Stimulated activated naive CD4-positive, alpha-beta T cell (primary cell): ENCODE measurements around the gene MAGI1.
"Not testable (repeated sequence)": the region's sequence is repeated elsewhere in the genome, so short reads cannot be mapped to it uniquely, and the experiment has no call there.

Source experiments
- DNase-seq, 6 experiments: peaks; one replicate each; lab custom pipeline; 2025; lab: John Stamatoyannopoulos, UW

The MAGI1 gene

DNA sequence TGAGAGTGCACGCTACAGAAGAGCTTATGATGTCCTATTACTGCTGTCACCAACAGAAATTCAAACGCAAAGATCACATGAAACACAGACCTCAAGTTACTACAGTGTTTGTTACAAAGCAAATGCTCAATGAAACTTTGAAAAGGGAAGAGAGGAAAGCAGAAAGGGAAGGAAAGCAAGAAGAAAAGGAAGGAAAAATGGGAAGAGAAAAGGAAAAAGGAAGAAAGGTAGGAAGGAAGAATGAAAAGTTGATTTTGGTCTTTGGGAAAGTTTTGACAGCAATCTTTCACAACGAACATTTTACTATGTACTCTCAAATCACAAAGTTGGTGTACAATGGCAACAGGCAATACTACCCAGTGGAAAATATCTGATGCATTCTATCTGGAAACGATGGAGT, 514.8 kb downstream of the MAGI1 start:
- no peak for DNase-seq

DNA sequence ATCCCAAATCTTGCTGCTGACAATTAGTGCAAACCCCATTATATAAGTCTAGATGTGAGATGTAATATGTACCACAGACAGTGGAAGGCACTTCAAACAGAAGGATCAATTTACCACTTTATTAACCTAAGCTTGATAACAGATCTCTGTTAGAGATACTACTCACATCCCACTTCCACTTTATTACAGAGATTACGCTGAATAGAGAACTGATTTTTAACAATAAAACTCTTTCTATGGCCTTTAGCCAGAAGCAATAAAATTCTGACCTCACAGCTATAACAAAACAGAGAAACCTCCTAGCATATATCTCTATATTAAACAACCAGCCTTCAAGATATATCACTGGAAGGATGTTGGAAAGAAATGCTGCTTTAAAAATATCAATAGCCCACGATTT, 517.7 kb downstream of the MAGI1 start:
- DNase-seq = no peak

DNA sequence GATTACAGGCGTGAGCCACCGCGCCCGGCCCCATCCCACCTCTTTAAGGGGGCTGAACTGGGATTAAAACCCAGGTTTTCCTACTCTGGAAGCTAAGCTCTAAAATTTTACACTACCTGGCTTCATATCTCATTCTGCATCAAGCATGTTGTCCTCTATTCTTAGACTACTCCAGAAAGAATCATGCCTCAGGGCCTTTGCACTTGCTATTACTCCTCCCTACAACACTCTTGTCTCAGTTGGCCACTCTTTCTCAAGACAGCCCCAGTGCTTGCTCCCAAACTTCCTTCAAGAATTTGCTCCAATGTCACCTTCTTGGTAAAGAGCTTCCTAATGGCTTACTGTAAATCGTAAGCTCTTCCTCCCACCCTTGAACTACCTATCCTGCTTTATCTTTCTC, 521.7 kb downstream of the MAGI1 start:
- no peak for DNase-seq

DNA sequence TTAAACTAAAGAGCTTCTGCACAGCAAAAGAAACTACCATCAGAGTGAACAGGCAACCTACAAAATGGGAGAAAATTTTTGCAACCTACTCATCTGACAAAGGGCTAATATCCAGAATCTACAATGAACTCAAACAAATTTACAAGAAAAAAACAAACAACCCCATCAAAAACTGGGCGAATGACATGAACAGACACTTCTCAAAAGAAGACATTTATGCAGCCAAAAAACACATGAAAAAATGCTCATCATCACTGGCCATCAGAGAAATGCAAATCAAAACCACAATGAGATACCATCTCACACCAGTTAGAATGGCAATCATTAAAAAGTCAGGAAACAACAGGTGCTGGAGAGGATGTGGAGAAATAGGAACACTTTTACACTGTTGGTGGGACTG, 524.4 kb downstream of the MAGI1 start:
- DNase-seq = not testable (repeated sequence)

DNA sequence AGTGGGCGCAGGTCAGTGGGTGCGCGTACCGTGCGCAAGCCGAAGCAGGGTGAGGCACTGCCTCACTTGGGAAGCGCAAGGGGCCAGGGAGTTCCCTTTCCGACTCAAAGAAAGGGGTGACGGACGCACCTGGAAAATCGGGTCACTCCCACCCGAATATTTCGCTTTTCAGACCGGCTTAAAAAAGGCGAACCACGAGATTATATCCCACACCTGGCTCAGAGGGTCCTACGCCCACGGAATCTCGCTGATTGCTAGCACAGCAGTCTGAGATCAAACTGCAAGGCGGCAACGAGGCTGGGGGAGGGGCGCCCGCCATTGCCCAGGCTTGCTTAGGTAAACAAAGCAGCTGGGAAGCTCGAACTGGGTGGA, 529.3 kb downstream of the MAGI1 start:
- DNase-seq = not testable (repeated sequence)

DNA sequence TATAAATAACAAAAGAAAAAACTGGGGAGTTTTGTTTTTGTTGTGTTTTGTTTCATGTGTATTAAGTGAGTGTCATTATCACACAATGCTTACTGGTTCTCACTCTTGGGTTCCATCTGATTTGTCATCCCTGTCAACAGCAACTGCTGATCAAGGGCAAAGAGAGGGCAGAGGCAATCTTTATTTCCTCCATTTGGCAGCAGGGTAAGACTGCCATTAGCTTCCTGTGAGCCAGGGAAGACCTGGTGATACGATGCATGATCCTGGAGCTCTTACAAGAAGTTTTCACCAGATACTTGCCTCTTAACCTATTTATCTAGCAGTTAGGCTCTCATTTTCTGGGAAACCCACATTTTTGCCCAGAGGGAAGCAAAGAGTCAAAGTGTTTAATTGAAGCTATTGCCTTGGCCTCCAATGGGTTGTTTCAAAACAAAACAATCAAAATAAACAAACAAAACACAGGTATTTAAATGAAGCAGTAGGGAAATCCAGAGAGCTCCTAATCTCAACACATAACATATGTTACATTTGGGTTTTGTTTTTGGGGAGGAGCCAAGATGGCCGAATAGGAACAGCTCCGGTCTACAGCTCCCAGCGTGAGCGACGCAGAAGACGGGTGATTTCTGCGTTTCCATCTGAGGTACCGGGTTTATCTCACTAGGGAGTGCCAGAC, 529.8 kb downstream of the MAGI1 start:
- no peak for DNase-seq

DNA sequence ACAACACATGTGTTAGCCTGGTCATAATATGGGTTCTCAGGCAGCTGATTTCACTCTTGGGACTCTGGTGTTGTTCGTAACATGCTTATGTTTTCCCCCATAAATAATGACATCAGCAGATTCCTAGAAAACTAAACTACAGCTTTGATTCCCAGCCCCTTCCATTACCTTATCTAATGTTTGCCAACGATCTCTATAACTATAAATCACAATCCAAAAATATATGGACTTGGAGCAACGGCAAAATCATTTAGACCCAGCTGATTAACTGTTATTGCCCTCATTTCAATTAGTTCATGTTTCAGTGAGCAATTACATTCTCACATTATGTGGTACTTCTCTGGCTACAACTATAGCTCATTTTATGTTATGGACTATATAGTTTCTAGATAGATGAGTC, 531.3 kb downstream of the MAGI1 start:
- no peak for DNase-seq

DNA sequence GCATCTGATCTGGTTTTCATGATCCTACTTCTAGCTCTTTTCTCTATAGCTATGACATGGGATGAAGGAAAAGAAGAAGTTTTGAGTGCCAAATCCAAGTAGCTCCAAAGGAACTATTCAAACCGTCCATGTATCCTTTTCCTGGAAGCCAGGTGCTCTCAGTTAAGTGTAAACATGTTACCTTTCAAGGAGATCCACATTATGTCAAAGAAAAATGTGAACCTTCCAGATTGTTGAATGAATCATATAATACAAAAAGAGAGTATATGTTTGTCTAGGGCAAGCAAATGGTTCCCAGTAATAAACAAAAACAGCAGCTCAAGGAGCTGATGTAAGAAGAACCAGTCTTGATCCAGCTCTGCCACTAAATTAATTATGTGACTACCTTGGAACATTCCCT, 534.9 kb downstream of the MAGI1 start:
- no peak for DNase-seq

DNA sequence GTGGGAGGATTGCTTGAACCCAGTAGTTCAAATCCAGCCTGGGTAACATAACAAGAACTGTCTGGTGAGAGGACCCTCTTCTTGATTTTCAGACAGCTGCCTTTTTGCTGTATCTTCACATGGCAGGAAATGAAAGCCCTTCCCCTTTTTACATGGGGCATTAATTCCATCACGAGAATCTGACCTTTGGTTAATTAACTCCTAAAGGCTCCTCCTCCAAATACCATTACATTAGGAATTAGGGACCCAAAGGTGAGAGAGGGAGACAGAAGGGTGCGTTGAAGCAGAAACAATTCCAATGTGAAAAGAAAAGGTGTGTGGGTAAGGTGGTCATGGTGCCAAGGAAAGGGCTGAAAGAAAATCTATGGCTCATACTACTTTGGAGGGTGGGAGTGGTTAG, 536.2 kb downstream of the MAGI1 start:
- no peak for DNase-seq

DNA sequence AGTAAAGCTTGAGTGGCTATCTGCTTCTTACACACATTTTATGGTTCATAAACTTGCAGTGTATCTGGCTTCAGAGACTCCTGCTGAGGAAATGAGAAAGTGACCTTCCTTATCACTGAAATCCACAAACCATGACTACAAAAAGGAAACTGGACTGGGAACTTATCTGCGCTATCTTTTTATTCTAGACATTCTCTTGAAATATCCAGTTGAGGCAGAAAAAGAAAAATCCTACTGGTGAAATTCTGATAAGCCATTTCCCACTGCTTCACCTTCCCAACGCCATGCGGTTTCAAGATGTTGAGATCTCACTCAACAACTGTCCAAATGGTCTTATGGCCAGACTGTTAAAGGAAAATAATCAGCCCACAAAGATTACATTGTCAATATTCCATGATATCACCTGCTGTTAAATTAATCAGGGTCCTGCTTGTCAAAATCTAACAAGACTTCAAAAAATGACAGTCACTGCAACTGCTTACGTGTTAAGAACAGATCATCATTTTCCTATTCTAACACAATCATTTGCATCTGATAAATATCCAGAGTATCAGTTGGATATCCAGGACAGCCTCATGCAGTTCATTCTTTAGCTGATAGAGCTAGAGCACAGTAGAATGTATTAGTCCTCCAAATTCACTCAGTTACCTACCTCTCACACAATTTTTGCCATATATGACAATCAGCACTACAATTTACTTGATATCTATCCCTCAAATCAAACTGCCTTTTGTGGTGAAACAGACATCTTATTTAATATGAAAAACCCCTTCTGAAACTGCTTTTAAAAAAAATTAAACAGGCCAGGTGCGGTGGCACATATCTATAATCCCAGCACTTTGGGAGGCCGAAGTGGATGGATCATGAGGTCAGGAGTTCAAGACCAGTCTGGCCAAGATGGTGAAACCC, 538.1 kb downstream of the MAGI1 start:
- no peak for DNase-seq

DNA sequence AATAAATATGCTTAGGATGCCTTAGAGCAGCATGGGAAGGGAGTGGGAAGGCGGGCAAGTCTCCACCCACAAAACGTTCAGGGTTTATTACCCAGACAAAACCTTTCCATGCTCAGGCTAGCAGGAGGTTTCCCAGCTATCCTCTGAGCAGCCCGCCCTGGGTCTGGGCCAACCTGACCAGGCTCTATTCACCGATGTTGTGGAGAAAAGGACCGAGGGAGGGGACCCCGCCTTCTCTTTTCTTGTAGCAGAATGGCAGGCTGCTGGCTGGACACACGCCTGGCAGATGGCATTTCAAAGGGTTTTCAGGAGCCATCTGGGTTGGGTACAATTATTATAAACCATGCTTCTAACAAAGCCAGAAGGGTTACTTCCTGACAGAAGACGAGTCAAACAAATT, 540.9 kb downstream of the MAGI1 start:
- DNase-seq = no peak

DNA sequence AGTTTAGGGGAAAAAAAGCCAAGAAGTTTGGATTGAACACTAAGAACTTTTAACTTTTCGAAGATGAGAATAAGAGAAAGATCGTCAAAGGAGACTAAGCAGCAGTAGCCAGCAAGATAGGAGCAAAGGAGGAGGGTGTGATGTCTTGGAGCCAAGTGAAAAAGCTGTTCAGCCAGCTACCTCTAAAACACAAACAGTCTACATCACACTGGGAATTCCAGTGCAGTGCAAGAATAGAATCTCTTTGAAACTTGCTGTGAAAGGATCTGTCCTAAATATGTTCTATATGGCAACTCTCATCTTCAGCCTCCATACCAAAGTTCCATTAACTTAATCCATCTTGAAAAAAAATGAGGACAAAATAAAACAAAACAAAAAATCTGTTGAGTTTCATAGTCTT, 541.5 kb downstream of the MAGI1 start:
- no peak for DNase-seq

DNA sequence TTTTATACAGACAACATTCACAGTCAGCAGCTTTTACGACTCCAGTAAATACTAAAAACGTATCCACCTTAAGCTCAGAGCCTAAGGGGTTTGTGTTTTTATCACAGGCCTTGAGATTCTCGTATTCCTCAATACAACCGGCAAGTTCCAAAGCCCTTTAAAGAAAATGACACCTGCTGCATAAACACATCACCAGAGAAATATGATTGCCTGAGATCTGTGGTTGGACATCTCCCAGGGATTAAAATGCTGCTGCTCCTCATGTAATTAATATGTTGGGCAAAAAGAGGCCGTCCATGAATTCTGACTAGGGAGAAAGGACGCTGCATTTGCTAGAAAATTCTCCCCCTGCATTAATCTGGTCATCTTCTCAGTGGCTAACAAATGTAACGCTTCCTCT, 544.8 kb downstream of the MAGI1 start:
- no peak for DNase-seq

DNA sequence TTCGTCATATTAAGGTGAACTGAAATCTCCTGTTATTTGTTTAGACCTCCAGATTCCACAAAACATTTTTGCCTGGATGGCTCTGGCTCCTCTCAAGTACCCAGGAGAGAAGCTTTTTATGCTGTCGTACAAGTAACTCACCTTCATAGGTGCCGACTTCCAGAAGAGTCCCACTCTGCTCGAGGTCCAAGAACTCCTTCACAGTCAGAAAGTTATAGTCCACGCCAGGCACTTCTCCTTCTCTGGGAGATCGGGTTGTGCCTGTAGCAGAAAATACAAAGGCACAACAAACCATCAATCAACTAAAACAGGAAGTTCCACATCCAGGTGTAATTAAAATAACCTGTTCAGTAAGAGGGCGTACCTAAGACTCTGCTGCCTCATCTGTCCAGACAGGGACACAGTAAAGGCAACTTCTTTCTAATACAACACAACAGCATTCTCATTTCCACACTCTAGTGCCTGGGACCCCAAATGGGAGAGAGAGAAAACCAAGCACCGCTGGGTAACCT, 545.3 kb downstream of the MAGI1 start:
- no peak for DNase-seq

DNA sequence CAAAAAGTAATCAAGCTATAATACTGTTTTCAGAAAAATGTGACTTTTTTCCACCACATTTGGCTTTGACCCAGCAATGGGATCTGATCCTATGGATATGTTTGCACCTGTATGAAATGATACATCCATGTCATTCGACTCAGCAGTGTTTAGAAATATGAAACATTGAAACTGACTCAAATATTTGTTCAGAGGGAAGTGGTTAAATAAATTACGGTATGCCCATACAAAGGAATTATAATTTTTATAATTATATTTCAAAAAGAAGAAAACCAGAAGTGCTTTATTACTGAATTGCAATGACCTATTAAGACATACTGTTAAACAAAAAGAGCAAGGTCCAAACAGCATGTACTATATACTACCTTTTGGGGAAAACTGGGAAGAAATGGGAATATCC, 546.5 kb downstream of the MAGI1 start:
- DNase-seq = no peak

DNA sequence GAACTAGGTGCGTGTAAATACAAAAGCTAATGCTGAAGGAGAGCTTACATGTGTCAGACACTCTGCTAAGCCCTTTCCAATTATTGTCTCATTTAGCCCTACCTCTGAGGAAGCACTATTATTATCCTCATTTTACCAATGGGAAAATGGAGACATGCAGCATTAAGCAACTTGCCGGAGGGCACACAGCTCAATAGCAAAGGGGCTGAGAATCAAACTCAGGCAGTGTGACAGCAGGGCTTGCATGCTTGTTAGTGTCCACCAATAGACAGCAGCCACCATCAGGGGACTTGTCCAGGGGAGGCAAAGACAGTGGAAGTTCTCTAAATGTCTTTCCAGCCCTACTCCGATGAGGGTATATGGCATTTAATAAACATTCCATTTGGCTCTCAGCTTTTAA, 548.6 kb downstream of the MAGI1 start:
- DNase-seq = no peak

DNA sequence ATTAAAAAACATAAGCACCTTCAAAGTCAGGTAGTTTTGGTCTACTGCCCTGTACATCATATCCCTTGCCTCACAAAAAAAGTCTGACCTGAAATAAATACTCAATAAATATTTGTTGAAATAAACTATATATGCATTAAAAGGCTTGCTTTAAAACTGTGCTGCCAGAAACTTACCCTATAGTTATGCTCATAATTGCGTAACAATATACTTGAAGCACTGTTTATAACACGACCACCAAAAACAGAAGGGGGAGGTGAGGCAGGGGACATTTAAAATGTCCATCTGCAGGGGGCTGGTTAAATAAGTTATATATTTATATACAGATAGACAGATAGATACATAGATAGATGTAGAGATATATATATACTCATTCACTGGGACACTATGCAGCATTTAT, 549.5 kb downstream of the MAGI1 start:
- no peak for DNase-seq

DNA sequence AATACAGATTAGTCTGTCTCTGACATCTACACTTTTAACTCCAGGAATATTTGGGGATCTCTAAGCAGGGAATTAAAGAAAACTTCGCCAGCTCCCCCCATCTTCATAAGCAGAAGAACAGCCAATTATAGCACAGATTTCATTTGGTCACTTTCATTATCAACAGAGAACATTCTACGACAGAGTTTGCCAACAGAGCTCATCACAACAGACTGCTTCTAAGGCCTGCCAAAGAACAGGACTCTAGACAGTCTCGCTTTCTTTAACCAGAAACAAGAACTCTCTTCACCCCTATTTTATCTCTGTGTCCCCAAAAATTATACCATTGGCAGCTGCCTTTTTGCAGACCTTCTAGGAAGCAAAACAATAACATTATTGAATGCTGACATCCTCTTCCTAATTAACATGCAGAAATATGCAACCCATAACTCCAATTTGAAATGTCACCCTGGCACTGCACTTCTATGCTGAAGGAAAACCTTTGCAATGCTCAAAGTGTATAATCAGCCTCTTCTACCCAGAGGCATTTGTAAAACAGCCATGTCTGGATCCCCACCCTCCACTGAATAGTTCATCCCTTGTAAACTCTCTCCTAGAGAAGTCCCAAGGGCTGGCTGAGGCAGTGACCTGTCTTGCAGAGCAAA, 552.8 kb downstream of the MAGI1 start:
- DNase-seq = no peak

DNA sequence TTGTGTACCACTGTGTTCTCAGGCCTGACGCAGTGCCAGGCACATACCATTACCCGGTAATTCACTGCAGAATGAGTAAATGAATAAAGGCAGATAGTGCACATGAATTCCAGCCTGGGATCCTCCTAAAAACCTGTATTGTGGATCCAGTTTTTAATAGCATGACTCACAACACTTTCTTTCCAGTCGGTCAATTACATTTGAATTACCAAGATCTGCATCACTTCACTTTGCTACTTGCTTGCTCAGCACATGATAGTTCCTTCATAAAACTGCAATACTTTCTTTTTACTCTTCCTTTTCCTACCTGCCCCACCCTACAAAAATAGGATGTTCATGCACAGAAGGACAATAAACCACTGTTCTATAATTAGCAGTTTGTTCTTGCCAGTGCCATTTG, 553.8 kb downstream of the MAGI1 start:
- DNase-seq = no peak

DNA sequence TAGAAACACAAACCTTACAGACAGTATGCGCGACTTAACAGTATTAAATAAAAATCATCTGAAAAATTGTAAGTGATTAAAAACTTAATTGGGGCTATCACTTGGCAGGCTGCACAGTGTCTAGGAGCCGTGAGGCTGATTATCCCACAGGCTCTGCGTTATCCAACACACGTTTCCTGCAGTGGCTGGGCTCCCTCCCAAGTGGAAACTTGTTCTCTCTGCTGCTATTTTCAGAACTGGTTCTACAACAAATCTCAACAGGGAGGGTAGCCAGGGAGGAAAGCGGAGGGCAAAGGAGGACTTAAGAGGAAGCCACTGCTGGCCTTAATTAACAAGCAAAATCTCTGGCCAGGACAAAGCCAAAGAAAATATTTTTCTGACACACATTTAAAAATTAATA, 555.2 kb downstream of the MAGI1 start:
- no peak for DNase-seq

DNA sequence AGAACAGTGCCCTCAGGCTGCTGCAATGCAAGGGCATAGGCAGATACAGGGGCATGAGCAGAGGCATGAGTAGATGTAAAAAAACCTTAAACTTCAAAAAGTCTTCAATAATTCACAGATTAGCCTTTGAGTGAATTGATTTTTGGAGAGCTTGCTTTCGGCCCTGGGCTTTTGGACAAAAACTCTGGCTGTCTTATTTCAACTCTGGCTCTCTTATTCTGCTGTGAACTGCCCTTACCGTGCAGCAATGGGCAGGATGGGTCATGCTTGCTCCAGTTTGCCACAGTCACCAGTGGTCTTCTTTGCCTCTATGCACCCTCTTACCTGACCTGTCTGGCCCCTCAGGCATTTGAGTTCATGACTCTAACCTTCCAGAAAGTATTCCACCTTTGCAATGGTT, 555.7 kb downstream of the MAGI1 start:
- no peak for DNase-seq

DNA sequence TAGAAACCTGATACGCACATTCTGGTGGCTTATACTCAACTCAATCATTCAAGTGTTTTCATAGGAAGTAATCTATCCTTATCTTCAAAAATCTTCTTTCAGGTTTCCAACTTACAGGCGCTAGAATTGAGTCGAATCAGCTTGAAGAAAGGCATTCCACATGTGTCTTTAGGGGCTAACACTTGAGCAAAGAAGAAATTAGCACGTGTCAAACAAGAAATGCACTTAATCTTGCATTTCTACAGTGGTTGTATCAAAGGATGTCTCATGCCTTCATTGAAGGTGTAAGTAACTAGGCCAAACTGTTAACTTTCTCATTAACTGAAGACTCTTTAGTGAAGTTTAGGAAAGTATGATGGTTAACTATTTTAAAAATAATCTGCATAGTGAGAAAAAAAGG, 557.6 kb downstream of the MAGI1 start:
- no peak for DNase-seq

DNA sequence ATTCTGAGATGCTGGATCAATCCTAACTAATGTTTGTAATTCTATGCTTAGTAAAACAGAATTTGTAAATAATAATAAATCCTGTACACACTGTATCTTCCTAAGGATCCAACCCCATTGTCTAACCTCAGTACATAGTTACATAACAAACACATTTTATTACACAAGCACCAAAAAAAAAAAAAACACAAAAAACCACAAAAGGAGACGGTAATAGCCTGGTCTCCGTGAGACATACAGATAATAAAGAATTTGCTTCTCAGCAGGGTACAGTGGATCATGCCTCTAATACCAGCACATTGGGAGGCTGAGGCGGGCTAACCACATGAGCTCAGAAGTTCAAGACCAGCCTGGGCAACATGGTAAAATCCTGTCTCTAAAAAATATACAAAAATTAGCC, 558.7 kb downstream of the MAGI1 start:
- no peak for DNase-seq
